ENCODE data around the gene PFDN4.

Gene PFDN4

DNA sequence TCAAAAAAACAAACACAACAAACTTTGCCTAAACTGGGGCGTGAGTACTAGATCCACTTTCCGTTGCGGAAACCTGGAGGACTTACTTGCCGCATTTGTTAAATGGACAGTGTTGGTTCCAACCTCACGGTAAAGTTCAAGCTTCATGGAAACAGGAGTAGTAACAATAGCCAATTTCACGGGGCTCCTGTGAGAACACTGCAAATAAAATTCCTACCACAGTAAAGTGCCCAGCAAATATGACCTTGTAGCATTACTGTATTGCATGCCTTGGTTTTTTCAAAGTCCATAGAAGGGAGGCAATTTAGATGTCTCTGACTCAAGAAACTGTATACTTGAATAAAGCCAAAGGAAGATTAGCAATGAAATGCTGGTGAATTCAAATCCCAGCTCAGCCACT, 30.5 kb upstream of the PFDN4 start:
- H3K9ac ChIP-seq, result no peak overlapping the region
- no peaks in the 10 kb centered on the region for H3K79me2 ChIP-seq (ENCODE audit: insufficient read depth, low read depth)
- no peak overlapping the region for H3K27ac ChIP-seq
- H3K4me1 ChIP-seq (ENCODE audit: low read depth, poor library complexity, severe bottlenecking), result peaks cover 11% of the 10 kb centered on the region
- H3K4me2 ChIP-seq, result no peak overlapping the region
- H4K20me1 ChIP-seq (ENCODE audit: insufficient read depth), result no peaks in the 10 kb centered on the region
- H3K27me3 ChIP-seq (ENCODE audit: insufficient read depth, low read depth), result no peaks in the 10 kb centered on the region
- H3K4me3 ChIP-seq (IDR thresholded peaks at IDR 0.05; ENCODE audit: insufficient read depth, low read depth, low read length), result no peak overlapping the region
- TF ChIP-seq CTCF (conservative IDR thresholded peaks at IDR 0.05; ENCODE audit: low read depth, low read length), result no peak
- no peaks in the 10 kb centered on the region for H3K36me3 ChIP-seq (ENCODE audit: insufficient read depth)
- H2AFZ ChIP-seq (ENCODE audit: low read depth), result no peak overlapping the region

DNA sequence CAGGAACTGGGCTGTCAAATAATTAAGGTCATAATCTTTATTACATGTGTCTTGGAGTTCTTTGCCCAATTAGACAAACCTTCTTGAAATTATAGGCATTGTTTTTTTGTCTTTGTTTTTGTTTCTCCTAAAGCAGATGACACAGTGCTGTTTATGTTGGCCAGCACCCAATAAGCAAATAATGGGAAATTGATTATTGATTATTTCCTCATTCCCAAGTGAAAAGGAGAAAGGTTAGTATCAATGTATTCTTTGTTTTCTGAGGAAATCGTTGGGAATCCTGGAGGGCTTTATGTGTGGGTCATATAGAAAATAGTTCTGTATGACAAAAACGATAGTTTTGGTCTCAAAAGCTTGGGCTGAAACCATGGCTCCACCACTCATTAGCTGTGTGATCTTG, 29.6 kb upstream of the PFDN4 start:
- TF ChIP-seq CTCF (conservative IDR thresholded peaks at IDR 0.05; ENCODE audit: low read depth, low read length), result no peak
- no peaks in the 10 kb centered on the region for H3K36me3 ChIP-seq (ENCODE audit: insufficient read depth)
- H4K20me1 ChIP-seq (ENCODE audit: insufficient read depth), result no peaks in the 10 kb centered on the region
- H2AFZ ChIP-seq (ENCODE audit: low read depth), result no peak overlapping the region
- no peak overlapping the region for H3K4me3 ChIP-seq (IDR thresholded peaks at IDR 0.05; ENCODE audit: insufficient read depth, low read depth, low read length)
- no peak overlapping the region for H3K27ac ChIP-seq
- H3K4me1 ChIP-seq (ENCODE audit: low read depth, poor library complexity, severe bottlenecking), result peaks cover 11% of the 10 kb centered on the region
- H3K9ac ChIP-seq, result no peak overlapping the region
- no peaks in the 10 kb centered on the region for H3K79me2 ChIP-seq (ENCODE audit: insufficient read depth, low read depth)
- H3K27me3 ChIP-seq (ENCODE audit: insufficient read depth, low read depth), result no peaks in the 10 kb centered on the region
- H3K4me2 ChIP-seq, result no peak overlapping the region

GRCh38 chr20:54179946-54180345, 27.9 kb upstream of the PFDN4 start:
- no peaks in the 10 kb centered on the region for H3K79me2 ChIP-seq (ENCODE audit: insufficient read depth, low read depth)
- no peaks in the 10 kb centered on the region for H4K20me1 ChIP-seq (ENCODE audit: insufficient read depth)
- H3K27me3 ChIP-seq (ENCODE audit: insufficient read depth, low read depth), result no peaks in the 10 kb centered on the region
- H3K36me3 ChIP-seq (ENCODE audit: insufficient read depth), result no peaks in the 10 kb centered on the region
- no peak overlapping the region for H3K4me2 ChIP-seq
- no peak for TF ChIP-seq CTCF (conservative IDR thresholded peaks at IDR 0.05; ENCODE audit: low read depth, low read length)
- peaks cover 11% of the 10 kb centered on the region for H3K4me1 ChIP-seq (ENCODE audit: low read depth, poor library complexity, severe bottlenecking)
- H2AFZ ChIP-seq (ENCODE audit: low read depth), result no peak overlapping the region
- H3K27ac ChIP-seq, result no peak overlapping the region
- no peak overlapping the region for H3K4me3 ChIP-seq (IDR thresholded peaks at IDR 0.05; ENCODE audit: insufficient read depth, low read depth, low read length)
- H3K9ac ChIP-seq, result no peak overlapping the region

DNA sequence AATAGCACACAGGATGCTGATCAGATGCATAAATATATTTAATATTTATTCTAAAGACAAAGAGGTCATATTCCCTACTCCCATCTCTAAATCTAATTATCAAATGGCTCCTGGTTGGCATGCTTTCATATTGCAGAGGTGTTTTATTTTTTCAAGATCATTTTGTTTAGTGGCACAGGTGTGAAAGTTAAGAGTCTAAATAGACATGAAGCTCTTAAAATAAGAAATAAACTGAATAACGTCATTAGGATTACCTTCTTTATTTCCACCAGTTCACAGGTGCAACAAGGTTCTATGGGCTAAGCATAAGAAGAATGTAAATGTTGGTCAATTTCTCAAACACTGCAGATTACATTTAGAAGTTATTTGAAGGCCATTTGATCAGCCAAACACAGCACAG, 27.0 kb upstream of the PFDN4 start:
- no peak overlapping the region for H3K27ac ChIP-seq
- no peaks in the 10 kb centered on the region for H3K27me3 ChIP-seq (ENCODE audit: insufficient read depth, low read depth)
- no peak overlapping the region for H2AFZ ChIP-seq (ENCODE audit: low read depth)

More for the DNA sequence above, 27.0 kb upstream of the PFDN4 start:
- no peaks in the 10 kb centered on the region for H3K79me2 ChIP-seq (ENCODE audit: insufficient read depth, low read depth)
- H3K4me2 ChIP-seq, result no peak overlapping the region
- H3K9ac ChIP-seq, result no peak overlapping the region
- H3K4me3 ChIP-seq (IDR thresholded peaks at IDR 0.05; ENCODE audit: insufficient read depth, low read depth, low read length), result no peak overlapping the region
- H3K4me1 ChIP-seq (ENCODE audit: low read depth, poor library complexity, severe bottlenecking), result peaks cover 11% of the 10 kb centered on the region
- no peak for TF ChIP-seq CTCF (conservative IDR thresholded peaks at IDR 0.05; ENCODE audit: low read depth, low read length)
- H3K36me3 ChIP-seq (ENCODE audit: insufficient read depth), result no peaks in the 10 kb centered on the region
- no peaks in the 10 kb centered on the region for H4K20me1 ChIP-seq (ENCODE audit: insufficient read depth)

Data from KMS-11 (cell line).